Ishikawa (cell line): ENCODE results near the gene MAGI1.

Source experiments
- EGR1 ChIP-seq: IDR thresholded peaks from 2 replicates; pipeline ENCODE4 v1.6.1; 2012
- EP300 ChIP-seq: IDR thresholded peaks from 2 replicates; pipeline ENCODE4 v1.6.1; 2012; ENCODE audit warnings: borderline replicate concordance
- TEAD4 ChIP-seq: IDR thresholded peaks from 2 replicates; pipeline ENCODE4 v1.6.1; 2012
- YY1 ChIP-seq: IDR thresholded peaks from 2 replicates; pipeline ENCODE4 v1.6.1; 2012; ENCODE audit warnings: low read depth
- TF ChIP-seq, protein P1 (sequence below): IDR thresholded peaks from 2 replicates; pipeline ENCODE4 v1.6.1; 2012; ENCODE audit warnings: low read depth, mild to moderate bottlenecking

DNA sequence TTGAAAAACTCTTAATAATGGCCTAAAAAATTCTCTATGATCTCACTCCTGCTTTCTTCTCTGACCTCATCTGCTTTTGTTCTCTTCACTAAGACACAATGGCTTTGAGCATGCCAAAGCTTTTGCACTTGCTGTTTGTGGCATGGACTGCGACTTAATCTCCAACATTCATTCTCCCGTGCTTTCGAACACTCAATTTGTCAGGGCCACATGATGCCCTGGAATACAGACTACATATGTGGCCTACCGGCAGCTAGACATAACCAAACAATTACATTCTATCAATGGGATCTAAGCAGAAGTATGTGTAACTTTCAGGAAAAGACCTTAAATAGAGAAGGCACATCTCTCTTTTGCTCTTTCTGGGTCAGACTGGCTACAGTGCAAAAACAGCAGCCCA lies 506.5 kb downstream of the MAGI1 start:
- TF ChIP-seq EGR1: no peak
- TF ChIP-seq TEAD4: no peak
- no peak for TF ChIP-seq EP300
- TF ChIP-seq, protein P1, sequence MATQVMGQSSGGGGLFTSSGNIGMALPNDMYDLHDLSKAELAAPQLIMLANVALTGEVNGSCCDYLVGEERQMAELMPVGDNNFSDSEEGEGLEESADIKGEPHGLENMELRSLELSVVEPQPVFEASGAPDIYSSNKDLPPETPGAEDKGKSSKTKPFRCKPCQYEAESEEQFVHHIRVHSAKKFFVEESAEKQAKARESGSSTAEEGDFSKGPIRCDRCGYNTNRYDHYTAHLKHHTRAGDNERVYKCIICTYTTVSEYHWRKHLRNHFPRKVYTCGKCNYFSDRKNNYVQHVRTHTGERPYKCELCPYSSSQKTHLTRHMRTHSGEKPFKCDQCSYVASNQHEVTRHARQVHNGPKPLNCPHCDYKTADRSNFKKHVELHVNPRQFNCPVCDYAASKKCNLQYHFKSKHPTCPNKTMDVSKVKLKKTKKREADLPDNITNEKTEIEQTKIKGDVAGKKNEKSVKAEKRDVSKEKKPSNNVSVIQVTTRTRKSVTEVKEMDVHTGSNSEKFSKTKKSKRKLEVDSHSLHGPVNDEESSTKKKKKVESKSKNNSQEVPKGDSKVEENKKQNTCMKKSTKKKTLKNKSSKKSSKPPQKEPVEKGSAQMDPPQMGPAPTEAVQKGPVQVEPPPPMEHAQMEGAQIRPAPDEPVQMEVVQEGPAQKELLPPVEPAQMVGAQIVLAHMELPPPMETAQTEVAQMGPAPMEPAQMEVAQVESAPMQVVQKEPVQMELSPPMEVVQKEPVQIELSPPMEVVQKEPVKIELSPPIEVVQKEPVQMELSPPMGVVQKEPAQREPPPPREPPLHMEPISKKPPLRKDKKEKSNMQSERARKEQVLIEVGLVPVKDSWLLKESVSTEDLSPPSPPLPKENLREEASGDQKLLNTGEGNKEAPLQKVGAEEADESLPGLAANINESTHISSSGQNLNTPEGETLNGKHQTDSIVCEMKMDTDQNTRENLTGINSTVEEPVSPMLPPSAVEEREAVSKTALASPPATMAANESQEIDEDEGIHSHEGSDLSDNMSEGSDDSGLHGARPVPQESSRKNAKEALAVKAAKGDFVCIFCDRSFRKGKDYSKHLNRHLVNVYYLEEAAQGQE: no peak
- TF ChIP-seq YY1: no peak
